HepG2 (cell line): ENCODE results near the gene UQCR11. TPM values are rescaled to one million over a fixed set of nuclear protein-coding genes. Genes with fewer than 3 reads are reported as not detected.
A peak's percentile ranks its signal among the peaks of the same experiment; 100 is the strongest.

ENCODE experiments used
- ARNT2 ChIP-seq: sonication (generic); formaldehyde crosslinking; IDR thresholded peaks from 2 replicates; pipeline ENCODE4 v1.8.0; 2022; ENCODE audit warnings: mild to moderate bottlenecking, low read depth, missing genetic modification reagents, moderate library complexity
- ASH2L ChIP-seq: fragments of 300-600, 200-600 bp; sonication (generic); IDR thresholded peaks from 2 replicates; pipeline ENCODE4 v1.7.0; 2017; ENCODE audit warnings: low read depth, mild to moderate bottlenecking, moderate library complexity, mixed read lengths, low read length; ENCODE audit not compliant: insufficient read length
- CENPX ChIP-seq: sonication (generic); formaldehyde crosslinking; IDR thresholded peaks from 2 replicates; pipeline ENCODE4 v1.9.0; 2021; ENCODE audit warnings: mild to moderate bottlenecking, missing genetic modification reagents, moderate library complexity
- DMAP1 ChIP-seq: IDR thresholded peaks from 2 replicates; pipeline ENCODE4 v1.6.1; 2016
- KMT2A ChIP-seq: sonication (generic); formaldehyde crosslinking; IDR thresholded peaks from 2 replicates; pipeline ENCODE4 v1.4.0; 2020; ENCODE audit warnings: missing genetic modification reagents
- NCOA2 ChIP-seq: sonication (generic); formaldehyde crosslinking; IDR thresholded peaks from 2 replicates; pipeline ENCODE4 v1.8.0; 2022; ENCODE audit warnings: inconsistent platforms
- NR0B2 ChIP-seq: sonication (generic); formaldehyde crosslinking; IDR thresholded peaks from 2 replicates; pipeline ENCODE4 v1.4.0; 2020; ENCODE audit warnings: mild to moderate bottlenecking, missing genetic modification reagents
- TBL1XR1 ChIP-seq: fragments of 150-350 bp; IDR thresholded peaks from 2 replicates; pipeline ENCODE4 v1.6.1; 2014; ENCODE audit warnings: borderline replicate concordance, low read length; ENCODE audit not compliant: partially characterized antibody
- ZFYVE20 ChIP-seq: sonication (generic); formaldehyde crosslinking; IDR thresholded peaks from 2 replicates; pipeline ENCODE4 v1.8.0; 2023; ENCODE audit warnings: low read depth, mild to moderate bottlenecking, moderate library complexity, missing genetic modification reagents, borderline replicate concordance
- ZNF280D ChIP-seq: sonication (generic); formaldehyde crosslinking; IDR thresholded peaks from 2 replicates; pipeline ENCODE4 v1.5.1; 2020; ENCODE audit warnings: mild to moderate bottlenecking, missing genetic modification reagents
- ZNF367 ChIP-seq: sonication (generic); formaldehyde crosslinking; IDR thresholded peaks from 2 replicates; pipeline ENCODE4 v1.4.0; 2020; ENCODE audit warnings: missing genetic modification reagents, borderline replicate concordance
- ZNF441 ChIP-seq: sonication (generic); formaldehyde crosslinking; IDR thresholded peaks from 2 replicates; pipeline ENCODE4 v1.7.0; 2021; ENCODE audit warnings: missing genetic modification reagents, borderline replicate concordance
- ZNF558 ChIP-seq: sonication (generic); formaldehyde crosslinking; IDR thresholded peaks from 2 replicates; pipeline ENCODE4 v1.9.0; 2022; ENCODE audit warnings: mild to moderate bottlenecking, missing genetic modification reagents, borderline replicate concordance
- ZNF724P ChIP-seq: sonication (generic); formaldehyde crosslinking; IDR thresholded peaks from 2 replicates; pipeline ENCODE4 v1.8.0; 2022; ENCODE audit warnings: missing genetic modification reagents, borderline replicate concordance
- polyA plus RNA-seq, 8 experiments: library from polyadenylated mRNA; depleted of rRNA in 3 of 8; stranded (reverse) in 7 of 8; unstranded in 1 of 8; fragments of >200 nt; fragmentation: Illumina TruSeq in 4 of 8; extraction: Trizol in 4 of 8; gene quantifications; 2 replicates each; pipeline versions ENCODE4 v1.2.1 to v1.2.3, GENCODE V29; 2011 to 2016; ENCODE audit warnings: low read depth in 4 of 8, missing spikeins in 1 of 8, mixed read lengths in 1 of 8; ENCODE audit not compliant: insufficient read depth in 1 of 8
- total RNA-seq, 5 experiments: library from RNA; depleted of rRNA; stranded (reverse); fragments of >200 nt; fragmentation: Illumina TruSeq; extraction: Trizol; gene quantifications; 2 replicates each; pipeline ENCODE4 v1.2.3, GENCODE V29; 2016; ENCODE audit warnings: low read depth in 1 of 5
- TF ChIP-seq, protein P1 (sequence below): sonication (generic); formaldehyde crosslinking; IDR thresholded peaks from 2 replicates; pipeline ENCODE4 v1.8.0; 2023; ENCODE audit warnings: mild to moderate bottlenecking, missing genetic modification reagents
- TF ChIP-seq, protein P2 (sequence below): sonication (generic); formaldehyde crosslinking; IDR thresholded peaks from 2 replicates; pipeline ENCODE4 v1.5.0; 2020; ENCODE audit warnings: missing genetic modification reagents
- TF ChIP-seq, protein P3 (sequence below): sonication (generic); formaldehyde crosslinking; IDR thresholded peaks from 2 replicates; pipeline ENCODE4 v1.4.0; 2020; ENCODE audit warnings: missing genetic modification reagents, mild to moderate bottlenecking, borderline replicate concordance
- TF ChIP-seq, protein P4 (sequence below): sonication (generic); formaldehyde crosslinking; IDR thresholded peaks from 2 replicates; pipeline ENCODE4 v1.4.0; 2020; ENCODE audit warnings: low read depth, mild to moderate bottlenecking, missing genetic modification reagents

Gene UQCR11
- total and polyA plus RNA-seq, 2 of the 13 experiments (the other 11 are each of a cell fraction or from before 2014, with no cell fraction given): 125 to 214 TPM

DNA sequence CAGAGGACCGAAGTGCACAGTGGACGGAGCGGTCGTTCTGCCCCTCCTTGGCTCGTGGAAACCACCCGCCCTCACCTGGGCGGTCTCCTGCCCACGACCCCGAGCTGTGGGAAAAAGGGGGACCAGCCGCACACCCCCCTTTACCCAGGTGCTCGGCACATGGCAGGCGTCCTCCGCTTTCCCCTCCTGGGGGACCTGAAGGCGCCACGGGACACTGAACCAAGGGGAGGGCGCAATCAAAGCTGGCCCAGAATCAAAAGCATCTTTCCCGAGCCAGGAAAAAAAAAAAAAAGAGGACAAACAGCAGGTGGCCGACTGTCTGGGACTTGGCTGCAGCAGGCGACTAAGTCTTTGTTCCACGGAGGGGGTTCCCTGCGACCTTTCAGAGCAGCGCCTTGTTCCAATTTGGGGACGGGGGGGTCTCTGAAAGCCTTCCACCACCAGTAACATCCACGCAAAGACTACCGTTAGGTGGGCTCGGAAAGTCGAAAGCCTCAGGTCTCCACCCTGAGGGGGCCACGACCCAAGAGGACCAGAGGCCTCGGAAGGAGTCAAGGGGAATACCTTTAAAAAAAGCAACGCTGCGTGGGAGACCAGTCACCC lies 13.7 kb downstream of the UQCR11 start (continued):
- TF ChIP-seq, protein P1, sequence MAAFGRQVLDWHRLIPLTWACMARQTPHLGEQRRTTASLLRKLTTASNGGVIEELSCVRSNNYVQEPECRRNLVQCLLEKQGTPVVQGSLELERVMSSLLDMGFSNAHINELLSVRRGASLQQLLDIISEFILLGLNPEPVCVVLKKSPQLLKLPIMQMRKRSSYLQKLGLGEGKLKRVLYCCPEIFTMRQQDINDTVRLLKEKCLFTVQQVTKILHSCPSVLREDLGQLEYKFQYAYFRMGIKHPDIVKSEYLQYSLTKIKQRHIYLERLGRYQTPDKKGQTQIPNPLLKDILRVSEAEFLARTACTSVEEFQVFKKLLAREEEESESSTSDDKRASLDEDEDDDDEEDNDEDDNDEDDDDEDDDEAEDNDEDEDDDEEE: no peak
- TF ChIP-seq NR0B2 (CRISPR knock-in tag) (no peak), ASH2L (peak; percentile 14), ZNF280D (CRISPR knock-in tag) (no peak), DMAP1 (CRISPR knock-in tag) (0 out of 2 replicates have a peak, but pooled peaks have one; percentile 1), TBL1XR1 (no peak), ZNF558 (CRISPR knock-in tag) (no peak), ZNF724P (no peak), ZFYVE20 (CRISPR knock-in tag) (no peak), KMT2A (CRISPR knock-in tag) (peak; percentile 30; the same call in 1 of the 2 replicates), ARNT2 (no peak), CENPX (CRISPR knock-in tag) (no peak), ZNF441 (CRISPR knock-in tag) (0 out of 2 replicates have a peak, but pooled peaks have one; percentile 27), ZNF367 (CRISPR knock-in tag) (peak; percentile 14; the same call in 1 of the 2 replicates), NCOA2 (0 out of 2 replicates have a peak, but pooled peaks have one; percentile 9)
- TF ChIP-seq, protein P2, sequence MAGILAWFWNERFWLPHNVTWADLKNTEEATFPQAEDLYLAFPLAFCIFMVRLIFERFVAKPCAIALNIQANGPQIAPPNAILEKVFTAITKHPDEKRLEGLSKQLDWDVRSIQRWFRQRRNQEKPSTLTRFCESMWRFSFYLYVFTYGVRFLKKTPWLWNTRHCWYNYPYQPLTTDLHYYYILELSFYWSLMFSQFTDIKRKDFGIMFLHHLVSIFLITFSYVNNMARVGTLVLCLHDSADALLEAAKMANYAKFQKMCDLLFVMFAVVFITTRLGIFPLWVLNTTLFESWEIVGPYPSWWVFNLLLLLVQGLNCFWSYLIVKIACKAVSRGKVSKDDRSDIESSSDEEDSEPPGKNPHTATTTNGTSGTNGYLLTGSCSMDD: no peak
- TF ChIP-seq, protein P3, sequence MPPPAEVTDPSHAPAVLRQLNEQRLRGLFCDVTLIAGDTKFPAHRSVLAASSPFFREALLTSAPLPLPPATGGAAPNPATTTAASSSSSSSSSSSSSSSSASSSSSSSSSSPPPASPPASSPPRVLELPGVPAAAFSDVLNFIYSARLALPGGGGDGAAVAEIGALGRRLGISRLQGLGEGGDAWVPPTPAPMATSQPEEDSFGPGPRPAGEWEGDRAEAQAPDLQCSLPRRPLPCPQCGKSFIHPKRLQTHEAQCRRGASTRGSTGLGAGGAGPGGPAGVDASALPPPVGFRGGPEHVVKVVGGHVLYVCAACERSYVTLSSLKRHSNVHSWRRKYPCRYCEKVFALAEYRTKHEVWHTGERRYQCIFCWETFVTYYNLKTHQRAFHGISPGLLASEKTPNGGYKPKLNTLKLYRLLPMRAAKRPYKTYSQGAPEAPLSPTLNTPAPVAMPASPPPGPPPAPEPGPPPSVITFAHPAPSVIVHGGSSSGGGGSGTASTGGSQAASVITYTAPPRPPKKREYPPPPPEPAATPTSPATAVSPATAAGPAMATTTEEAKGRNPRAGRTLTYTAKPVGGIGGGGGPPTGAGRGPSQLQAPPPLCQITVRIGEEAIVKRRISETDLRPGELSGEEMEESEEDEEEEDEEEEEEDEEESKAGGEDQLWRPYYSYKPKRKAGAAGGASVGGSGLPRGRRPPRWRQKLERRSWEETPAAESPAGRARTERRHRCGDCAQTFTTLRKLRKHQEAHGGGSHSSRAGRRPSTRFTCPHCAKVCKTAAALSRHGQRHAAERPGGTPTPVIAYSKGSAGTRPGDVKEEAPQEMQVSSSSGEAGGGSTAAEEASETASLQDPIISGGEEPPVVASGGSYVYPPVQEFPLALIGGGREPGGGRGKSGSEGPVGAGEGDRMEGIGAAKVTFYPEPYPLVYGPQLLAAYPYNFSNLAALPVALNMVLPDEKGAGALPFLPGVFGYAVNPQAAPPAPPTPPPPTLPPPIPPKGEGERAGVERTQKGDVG: no peak
- TF ChIP-seq, protein P4, sequence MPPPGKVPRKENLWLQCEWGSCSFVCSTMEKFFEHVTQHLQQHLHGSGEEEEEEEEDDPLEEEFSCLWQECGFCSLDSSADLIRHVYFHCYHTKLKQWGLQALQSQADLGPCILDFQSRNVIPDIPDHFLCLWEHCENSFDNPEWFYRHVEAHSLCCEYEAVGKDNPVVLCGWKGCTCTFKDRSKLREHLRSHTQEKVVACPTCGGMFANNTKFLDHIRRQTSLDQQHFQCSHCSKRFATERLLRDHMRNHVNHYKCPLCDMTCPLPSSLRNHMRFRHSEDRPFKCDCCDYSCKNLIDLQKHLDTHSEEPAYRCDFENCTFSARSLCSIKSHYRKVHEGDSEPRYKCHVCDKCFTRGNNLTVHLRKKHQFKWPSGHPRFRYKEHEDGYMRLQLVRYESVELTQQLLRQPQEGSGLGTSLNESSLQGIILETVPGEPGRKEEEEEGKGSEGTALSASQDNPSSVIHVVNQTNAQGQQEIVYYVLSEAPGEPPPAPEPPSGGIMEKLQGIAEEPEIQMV (CRISPR knock-in tag): no peak
